ENCODE data around the gene PATJ.

GRCh38 chr1:62159940-62160348, 417.7 kb downstream of the PATJ start:
- TF ChIP-seq CTCF (IDR thresholded peaks at IDR 0.05) (no peak), ESRRA (CRISPR knock-in tag; IDR thresholded peaks at IDR 0.05; ENCODE audit: borderline replicate concordance) (no peak), GABPB1 (CRISPR knock-in tag; IDR thresholded peaks at IDR 0.05) (no peak)

All from WTC11 (cell line).